Mucosa of gallbladder (tissue), 1 donor: Measurements from ENCODE around the gene CD177. TPM values are rescaled to one million over a fixed set of nuclear protein-coding genes. Genes with fewer than 3 reads are reported as not detected.
"Not testable (repeated sequence)": the region's sequence is repeated elsewhere in the genome, so short reads cannot be mapped to it uniquely, and the experiment has no call there.

Source experiments
- DNase-seq: peaks from one replicate; pipeline ENCODE4 v3.0.0-alpha.2; 2020; ENCODE audit warnings: low spot score
- total RNA-seq: library from RNA; stranded (reverse); gene quantifications from one replicate; pipeline ENCODE4 v1.2.1, GENCODE V29; 2021
- donor health status: DM: no; HTN: no; CAD: no.

The CD177 gene
- total RNA-seq, 1 donor from 2014 or later = not detected

DNA sequence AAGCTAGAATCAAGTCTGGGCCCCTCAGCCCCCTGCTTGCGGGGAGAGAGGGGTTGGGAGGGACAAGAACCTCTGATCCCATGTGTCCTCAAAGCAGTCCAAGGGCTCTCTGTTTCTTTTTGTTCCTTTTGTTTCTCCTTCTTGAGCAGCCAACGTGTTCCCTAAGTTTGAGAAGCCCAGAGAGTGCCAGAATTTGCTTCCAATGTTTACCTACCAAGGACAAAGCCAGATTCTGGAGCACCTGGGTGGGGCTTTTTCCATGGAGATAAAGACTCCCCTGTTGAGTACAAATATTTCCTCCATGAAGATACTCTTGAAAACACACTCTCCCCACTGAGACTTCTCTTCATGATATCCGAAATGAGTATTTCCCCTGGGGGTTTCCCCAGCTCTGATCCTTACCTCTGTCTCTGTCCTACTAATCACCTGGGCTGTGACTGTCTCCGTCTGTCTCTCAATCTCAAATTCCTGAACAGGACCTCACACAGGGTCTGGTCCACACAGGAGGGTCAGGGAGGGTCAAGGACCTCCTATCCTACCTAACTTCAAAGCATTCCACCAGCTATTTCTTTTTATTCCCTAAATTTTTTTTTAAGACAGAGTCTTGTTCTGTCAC lies 27.4 kb downstream of the CD177 start:
- no peak for DNase-seq

DNA sequence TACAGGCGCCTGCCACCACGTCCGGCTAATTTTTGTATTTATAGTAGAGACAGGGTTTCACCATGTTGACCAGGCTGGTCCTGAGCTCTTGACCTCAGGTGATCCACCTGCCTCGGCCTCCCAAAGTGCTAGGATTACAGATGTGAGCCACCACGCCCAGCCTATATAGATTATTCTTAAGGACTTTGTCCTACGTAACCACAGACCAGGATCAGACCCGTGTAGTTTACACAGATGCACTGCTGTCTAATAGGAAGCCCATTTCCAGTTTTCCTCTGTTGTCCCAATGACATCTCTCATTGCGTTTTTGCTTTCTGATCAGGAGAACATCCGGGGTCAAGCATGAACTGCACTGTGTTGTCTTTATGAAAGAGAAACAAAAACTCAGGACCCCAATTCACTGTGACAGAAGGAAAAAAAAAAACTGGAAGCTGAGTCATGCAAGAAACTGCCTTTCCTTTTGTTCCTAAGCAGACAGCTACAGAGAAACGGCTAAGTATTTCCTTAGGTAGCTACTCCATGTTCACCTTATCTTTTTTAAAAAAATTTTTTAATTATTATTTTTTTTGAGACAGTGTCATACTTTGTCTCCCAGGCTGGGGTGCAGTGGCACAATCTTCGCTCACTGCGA lies 29.2 kb downstream of the CD177 start:
- not testable (repeated sequence) for DNase-seq

DNA sequence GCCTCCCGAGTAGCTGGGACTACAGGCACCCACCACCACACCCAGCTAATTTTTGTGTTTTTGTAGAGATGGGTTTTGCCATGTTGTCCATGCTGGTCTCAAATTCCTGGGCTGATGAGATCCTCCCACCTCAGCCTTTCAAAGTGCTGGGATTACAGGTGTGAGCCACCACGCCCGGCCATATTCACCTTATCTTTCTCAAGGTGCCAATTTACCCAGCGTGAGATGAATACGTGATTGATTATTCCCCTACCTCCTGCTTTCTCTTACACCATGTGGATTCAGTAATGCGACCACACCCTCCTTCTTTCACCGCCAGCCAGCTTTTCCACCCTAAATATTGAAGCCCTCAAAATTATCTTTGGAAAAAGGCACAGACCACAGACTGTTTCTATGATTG lies 29.8 kb downstream of the CD177 start:
- DNase-seq = not testable (repeated sequence)

DNA sequence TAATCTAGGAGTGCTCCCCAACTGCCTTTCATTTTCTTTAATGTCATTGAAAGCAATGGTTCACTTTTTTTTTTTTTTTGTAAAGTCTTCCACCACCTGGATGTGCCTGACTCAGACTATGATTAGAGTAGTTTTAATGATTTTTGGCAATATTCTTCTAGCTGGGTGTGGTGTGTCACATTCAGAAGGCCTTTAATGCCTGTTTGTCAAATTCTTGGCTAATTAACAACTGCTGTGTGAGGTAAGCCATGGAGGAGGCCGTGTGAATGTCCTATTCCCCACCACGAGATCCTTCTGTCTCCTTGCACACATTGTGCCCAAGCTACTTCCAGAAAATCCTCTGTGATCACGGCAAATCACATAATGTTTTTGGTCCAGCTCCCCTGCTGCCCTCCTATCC lies 30.3 kb downstream of the CD177 start:
- not testable (repeated sequence) for DNase-seq

DNA sequence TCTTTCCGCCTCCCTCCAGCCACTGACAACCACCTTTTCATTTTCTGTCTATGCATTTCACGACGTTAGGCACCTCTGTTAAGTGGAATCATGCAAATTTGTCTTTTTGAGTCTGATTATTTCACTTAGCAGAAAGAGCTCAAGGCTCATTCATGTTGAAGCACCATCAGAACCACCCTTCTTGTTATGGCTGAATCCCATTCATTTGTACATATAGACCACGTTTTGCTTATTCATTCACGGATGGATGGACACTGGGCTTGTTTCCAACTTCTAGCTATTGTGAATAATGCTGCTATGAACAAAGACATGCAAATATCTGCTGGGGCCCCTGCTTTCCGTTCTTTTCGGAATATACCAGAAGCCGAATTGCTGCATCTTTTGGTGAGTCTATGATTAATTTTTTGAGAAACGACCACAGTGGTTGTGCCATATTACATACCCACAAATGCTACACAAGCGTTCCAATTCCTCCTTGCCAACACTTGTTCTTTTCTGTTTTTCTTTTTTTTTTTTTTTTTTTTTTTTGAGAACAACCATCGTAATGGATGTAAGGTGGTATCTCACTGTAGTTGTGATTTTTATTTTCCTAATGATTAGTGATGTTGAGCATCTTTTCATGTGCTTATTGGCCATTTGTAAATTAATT lies 37.5 kb downstream of the CD177 start:
- DNase-seq = not testable (repeated sequence)

DNA sequence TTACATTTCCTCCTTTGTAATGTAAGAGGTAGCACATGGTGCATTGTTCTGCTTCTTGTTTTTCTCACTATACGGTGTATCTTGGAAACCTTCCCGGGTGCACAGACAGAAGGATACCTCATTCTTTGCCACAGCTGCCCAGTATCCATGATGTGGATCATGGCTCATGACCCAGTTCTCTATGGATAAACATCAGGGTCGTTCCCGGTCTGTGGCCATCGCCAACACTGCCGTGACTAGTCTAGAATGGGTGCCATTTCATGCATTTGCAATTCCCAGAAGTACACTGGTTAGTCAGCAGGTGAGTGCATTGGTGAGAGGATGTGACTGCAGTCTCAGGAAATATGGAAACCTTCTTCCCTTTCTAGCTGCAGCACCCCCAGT lies 38.1 kb downstream of the CD177 start:
- DNase-seq = not testable (repeated sequence)

DNA sequence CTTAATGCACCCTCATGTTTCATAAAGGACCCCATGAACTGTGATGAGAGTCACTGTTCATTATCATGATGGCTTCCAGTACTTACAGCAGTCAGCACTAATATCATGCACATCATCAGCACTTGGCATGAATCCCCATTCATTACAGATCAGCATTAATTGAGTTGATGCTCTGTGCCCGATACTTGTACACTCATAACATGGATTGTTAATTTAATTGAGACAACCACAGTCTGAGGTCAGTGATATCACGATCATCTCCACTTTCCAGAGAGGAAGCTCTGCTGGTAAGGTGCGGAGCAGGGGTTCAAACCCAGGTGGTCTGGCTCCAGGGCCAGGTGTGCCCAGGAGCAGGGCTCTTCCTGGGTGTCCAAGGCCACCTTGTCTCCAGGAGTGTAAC lies 40.0 kb downstream of the CD177 start:
- DNase-seq = not testable (repeated sequence)

DNA sequence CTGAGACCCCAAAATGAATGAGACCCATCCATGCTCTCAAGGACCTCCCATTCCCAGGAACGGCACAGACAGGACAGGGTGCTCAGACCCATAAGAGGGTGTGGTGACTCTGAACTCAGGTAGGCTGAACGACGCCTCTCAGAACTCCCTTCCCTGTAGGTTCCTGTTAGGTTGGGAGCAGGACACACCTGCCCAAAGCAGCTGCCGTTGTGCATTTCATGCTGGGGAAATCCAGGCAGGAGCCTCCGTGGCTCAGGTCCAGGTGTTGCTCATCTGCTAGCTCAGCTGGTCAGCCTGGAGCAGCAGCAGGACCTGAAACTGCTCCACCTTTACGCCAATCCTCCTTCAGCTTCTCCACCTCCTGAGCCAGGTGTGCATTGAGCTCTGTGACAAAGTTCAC lies 42.1 kb downstream of the CD177 start:
- no peak for DNase-seq

DNA sequence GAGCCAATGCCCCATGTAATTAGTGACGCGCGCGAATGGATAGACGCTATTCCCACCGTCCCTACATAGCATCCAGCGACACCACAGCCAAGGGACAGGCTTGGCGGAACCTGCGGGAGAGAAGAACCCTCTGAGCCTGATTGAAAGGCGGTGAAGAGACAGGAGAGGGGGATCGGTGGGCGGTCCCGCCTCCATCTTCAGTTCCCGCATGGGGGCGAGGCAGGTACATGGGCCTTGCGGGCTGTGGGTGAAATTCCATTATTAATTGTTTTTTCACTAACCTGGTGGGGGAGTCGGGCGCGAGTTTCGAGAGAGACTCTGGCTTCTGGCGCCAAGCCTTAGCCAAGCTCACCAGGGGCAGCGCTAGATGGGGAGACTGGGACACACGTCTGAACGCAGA lies 52.8 kb downstream of the CD177 start:
- no peak for DNase-seq

DNA sequence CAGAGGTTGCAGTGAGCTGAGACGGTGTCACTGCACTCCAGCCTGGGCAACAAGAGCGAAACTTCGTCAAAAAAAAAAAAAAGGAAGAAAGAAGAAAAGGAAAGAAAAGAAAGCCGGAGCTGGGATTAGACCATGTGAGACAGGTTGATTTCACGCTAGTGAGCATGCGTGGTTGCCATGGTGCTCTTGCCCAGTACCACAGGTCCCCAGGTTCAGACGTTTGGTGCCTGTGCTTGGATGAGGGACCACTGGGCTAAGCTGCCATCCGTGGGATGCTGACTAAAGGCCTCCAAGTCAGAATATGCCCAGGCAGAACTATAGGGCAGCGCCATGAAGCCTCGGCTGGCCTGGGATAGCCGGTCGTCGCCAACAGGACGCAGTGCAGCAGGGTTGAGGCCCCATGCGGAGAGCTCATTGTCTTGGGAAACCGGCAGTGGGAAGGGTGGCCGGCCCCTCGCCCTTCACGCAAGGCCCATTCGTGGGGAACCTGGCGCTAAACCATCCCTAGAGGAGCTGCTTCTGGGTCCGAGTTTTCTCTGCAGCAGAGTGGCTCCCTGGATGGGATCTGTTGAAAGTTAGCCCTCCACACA lies 54.0 kb downstream of the CD177 start:
- no peak for DNase-seq

DNA sequence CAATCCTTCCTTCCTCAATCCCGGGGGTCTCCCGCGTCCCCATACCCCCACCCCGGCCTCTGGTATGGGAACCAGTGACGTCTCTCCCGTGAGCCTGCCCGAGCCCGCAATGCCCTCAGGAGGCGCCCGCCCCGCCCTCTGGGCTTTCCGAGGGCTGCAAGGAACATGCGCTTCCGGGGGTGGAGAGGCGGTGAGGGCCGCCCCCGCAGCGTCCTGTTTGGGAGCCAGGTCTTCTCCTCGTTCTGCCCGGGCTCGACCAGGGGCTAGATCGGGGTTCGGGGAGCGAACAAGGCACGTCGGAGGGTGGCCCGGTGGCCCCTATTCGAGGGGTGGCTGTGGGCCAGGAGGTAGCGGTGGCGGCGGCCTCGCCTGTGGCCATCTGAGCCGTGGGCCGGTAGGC lies 54.6 kb downstream of the CD177 start:
- DNase-seq = no peak

DNA sequence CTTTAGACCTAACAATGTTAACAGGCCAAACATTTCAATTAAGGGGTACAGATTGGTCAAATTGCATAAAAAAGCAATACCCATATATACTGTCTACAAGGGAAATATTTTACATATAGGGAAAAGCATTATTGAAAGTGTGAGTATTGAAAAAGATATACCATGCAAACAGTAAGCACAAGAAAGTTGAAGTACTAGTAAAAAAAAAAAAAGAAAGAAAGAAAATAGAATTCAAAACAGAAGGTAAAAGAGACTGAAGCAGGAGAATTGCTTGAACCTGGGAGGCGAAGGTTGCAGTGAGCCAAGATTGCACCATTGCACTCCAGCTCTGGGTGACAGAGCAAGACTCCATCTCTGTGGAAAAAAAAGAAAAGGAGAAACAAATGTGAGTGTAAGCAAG lies 55.9 kb downstream of the CD177 start:
- DNase-seq = no peak

DNA sequence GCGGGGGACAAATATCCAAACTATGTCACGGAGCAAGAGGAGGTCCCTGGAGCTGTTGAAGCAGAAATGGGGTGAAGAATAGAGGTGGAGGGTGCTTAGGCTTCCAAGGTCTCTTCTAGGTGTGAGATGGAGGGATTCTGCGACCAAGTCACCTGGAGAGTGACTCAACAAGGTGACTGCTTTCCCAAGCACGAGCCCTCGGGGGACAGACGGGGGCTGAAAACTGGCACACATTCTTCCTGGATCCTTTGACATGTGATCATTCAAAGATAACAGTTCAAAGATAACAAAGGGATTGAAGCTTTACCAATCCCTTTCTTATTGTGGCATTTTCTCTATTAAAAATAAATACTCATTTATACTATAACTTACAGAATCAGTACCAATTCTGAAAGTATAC lies 59.0 kb downstream of the CD177 start:
- no peak for DNase-seq

Other genes with a start within 250 kb of the CD177 start
- not detected for gene PSG5, start 167.2 kb upstream of the CD177 start, total RNA-seq
- gene PSG4, start 148.0 kb upstream of the CD177 start, total RNA-seq = not detected
- gene PSG9, start 84.2 kb upstream of the CD177 start, total RNA-seq = not detected
- gene TEX101, start 61.2 kb downstream of the CD177 start, total RNA-seq = not detected
- 1.6 TPM for gene LYPD3, start 111.9 kb downstream of the CD177 start, total RNA-seq
- gene PHLDB3, start 151.1 kb downstream of the CD177 start, total RNA-seq = 35.3 TPM
- gene ETHE1, start 173.5 kb downstream of the CD177 start, total RNA-seq = 55.4 TPM
- 4.1 TPM for gene ZNF575, start 179.5 kb downstream of the CD177 start, total RNA-seq
- gene XRCC1, start 221.8 kb downstream of the CD177 start, total RNA-seq = 33.6 TPM
- gene PINLYP, start 222.1 kb downstream of the CD177 start, total RNA-seq = 13.3 TPM
- gene IRGQ, start 242.4 kb downstream of the CD177 start, total RNA-seq = 35.7 TPM
- 17.9 TPM for gene ZNF576, start 242.9 kb downstream of the CD177 start, total RNA-seq